Peyer's patch (tissue), 4 donors: ENCODE measurements around the gene INTS4.

ENCODE experiments used
- POLR2A ChIP-seq, 2 donors: fragments of 450-650 bp; IDR thresholded peaks; one replicate each; pipeline ENCODE4 v1.5.1; 2017; ENCODE audit warnings: antibody characterized with exemption in 2 of 2, mild to moderate bottlenecking in 2 of 2, moderate library complexity in 2 of 2
- TF ChIP-seq, protein P1 (sequence below), 6 experiments: fragments of 450-650 bp in 4 of 6; fragments of 200-600 bp in 2 of 6; sonication (generic) in 1 of 6; IDR thresholded peaks; one replicate each; pipeline ENCODE4 v1.5.1; 2017 to 2019; ENCODE audit warnings: antibody characterized with exemption in 6 of 6, mild to moderate bottlenecking in 3 of 6, moderate library complexity in 1 of 6

DNA sequence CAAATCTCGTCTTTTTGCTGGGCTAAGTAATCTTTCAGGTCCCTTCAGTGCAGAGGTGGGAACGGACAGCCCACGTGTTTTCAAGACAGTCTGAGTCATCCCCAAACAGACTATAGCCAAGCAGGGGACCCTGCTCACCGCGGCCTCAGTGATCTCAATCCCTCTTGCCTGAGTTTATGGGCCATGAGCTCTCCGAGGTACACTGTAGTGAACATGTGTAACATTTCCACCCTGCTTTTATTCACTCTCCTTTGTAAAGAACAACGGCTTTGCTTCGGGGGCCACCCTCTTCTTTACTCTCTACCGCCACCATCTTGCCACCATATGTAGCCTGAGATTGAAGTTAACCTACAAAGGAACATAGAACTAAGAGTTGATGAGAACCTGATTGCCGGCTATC lies 40.2 kb upstream of the INTS4 start:
- TF ChIP-seq POLR2A (IDR thresholded peaks at IDR 0.05), result no peak
- TF ChIP-seq, protein P1, sequence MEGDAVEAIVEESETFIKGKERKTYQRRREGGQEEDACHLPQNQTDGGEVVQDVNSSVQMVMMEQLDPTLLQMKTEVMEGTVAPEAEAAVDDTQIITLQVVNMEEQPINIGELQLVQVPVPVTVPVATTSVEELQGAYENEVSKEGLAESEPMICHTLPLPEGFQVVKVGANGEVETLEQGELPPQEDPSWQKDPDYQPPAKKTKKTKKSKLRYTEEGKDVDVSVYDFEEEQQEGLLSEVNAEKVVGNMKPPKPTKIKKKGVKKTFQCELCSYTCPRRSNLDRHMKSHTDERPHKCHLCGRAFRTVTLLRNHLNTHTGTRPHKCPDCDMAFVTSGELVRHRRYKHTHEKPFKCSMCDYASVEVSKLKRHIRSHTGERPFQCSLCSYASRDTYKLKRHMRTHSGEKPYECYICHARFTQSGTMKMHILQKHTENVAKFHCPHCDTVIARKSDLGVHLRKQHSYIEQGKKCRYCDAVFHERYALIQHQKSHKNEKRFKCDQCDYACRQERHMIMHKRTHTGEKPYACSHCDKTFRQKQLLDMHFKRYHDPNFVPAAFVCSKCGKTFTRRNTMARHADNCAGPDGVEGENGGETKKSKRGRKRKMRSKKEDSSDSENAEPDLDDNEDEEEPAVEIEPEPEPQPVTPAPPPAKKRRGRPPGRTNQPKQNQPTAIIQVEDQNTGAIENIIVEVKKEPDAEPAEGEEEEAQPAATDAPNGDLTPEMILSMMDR (IDR thresholded peaks at IDR 0.05), result no peak
